Measurements from ENCODE around the gene GLUD1.

DNA sequence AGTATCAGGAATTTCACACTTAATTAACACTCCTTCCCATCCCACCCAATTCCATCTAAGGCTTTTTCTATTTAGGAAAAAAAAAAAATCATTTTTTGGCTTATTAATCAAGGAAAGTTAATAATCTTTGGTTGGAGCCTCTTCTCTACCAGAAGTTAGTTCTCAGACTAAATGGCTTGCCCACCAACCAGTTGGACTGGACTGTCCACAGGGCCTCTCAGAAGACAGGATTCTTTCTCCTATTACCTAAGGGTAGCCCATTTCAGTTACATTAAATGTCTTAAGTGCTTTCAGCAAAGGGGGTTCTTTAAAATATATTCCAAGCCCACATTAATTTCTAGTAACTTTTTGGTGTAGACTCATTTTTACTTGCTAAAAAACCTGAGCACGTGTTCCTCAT, 35.2 kb downstream of the GLUD1 start:
- TF ChIP-seq CTCF (IDR thresholded peaks at IDR 0.05; ENCODE audit: insufficient read depth, low read depth, low read length) (no peak), EZH2 (IDR thresholded peaks at IDR 0.05; ENCODE audit: insufficient read depth, low read length) (no peak)

Data from astrocyte (in vitro differentiated cells and primary cell).